Neuronal stem cell (in vitro differentiated cells): Measurements from ENCODE around the gene CACTIN.

Experiments used
- DNase-seq: peaks from one replicate; pipeline ENCODE4 v3.0.0-alpha.2; 2013; ENCODE audit warnings: low spot score
- H2AFZ ChIP-seq: one replicate; pipeline ENCODE4 v1.6.1; 2013; ENCODE audit warnings: mild to moderate bottlenecking, low read length, inconsistent platforms
- H2AK5ac ChIP-seq: 2 replicates; pipeline ENCODE4 v1.6.1; 2013; ENCODE audit warnings: low read depth, mild to moderate bottlenecking, inconsistent platforms, low read length, moderate library complexity, mixed read lengths
- H2BK120ac ChIP-seq: 2 replicates; pipeline ENCODE4 v1.6.1; 2013; ENCODE audit warnings: low read depth, mild to moderate bottlenecking, inconsistent platforms, low read length, moderate library complexity, mixed read lengths
- H2BK12ac ChIP-seq: one replicate; pipeline ENCODE4 v1.6.1; 2013; ENCODE audit warnings: low read length, inconsistent platforms
- H2BK15ac ChIP-seq: 2 replicates; pipeline ENCODE4 v1.6.1; 2013; ENCODE audit warnings: mild to moderate bottlenecking, low read length, inconsistent platforms, mixed read lengths
- H2BK5ac ChIP-seq: one replicate; pipeline ENCODE4 v1.6.1; 2013; ENCODE audit warnings: inconsistent platforms, mild to moderate bottlenecking, low read length, moderate library complexity
- H3K14ac ChIP-seq: one replicate; pipeline ENCODE4 v1.6.1; 2013; ENCODE audit warnings: low read length, inconsistent platforms
- H3K18ac ChIP-seq: 2 replicates; pipeline ENCODE4 v1.6.1; 2013; ENCODE audit warnings: low read length, inconsistent platforms
- H3K23ac ChIP-seq: 2 replicates; pipeline ENCODE4 v1.6.1; 2013; ENCODE audit warnings: low read depth, mild to moderate bottlenecking, mixed read lengths, low read length, inconsistent platforms; ENCODE audit not compliant: poor library complexity
- H3K27ac ChIP-seq: replicated peaks from 3 replicates; pipeline ENCODE4 v1.5.1; 2013; ENCODE audit warnings: low read length, inconsistent platforms
- H3K27me3 ChIP-seq, 3 experiments: 2 replicates each; pipeline ENCODE4 v1.6.1; 2013; ENCODE audit warnings: low read length in 3 of 3, mild to moderate bottlenecking in 2 of 3, inconsistent platforms in 1 of 3, low read depth in 1 of 3, mixed read lengths in 1 of 3, moderate library complexity in 1 of 3; ENCODE audit not compliant: control insufficient read depth in 3 of 3, insufficient read depth in 3 of 3
- H3K36me3 ChIP-seq, 2 donors: replicated peaks in 1 of 2; 2 replicates each; pipeline ENCODE4 v1.6.1; 2013; ENCODE audit warnings: low read length in 2 of 2; ENCODE audit not compliant: control insufficient read depth in 2 of 2, insufficient read depth in 2 of 2
- H3K4ac ChIP-seq: 2 replicates; pipeline ENCODE4 v1.6.1; 2013; ENCODE audit warnings: inconsistent platforms, mild to moderate bottlenecking, low read length, moderate library complexity
- H3K4me1 ChIP-seq, 2 donors: 1 replicate in 1 of 2; 2 replicates in 1 of 2; pipeline ENCODE4 v1.6.1; 2013; ENCODE audit warnings: low read length in 2 of 2, low read depth in 1 of 2; ENCODE audit not compliant: control insufficient read depth in 2 of 2, insufficient read depth in 1 of 2
- H3K4me2 ChIP-seq: one replicate; pipeline ENCODE4 v1.6.1; 2013; ENCODE audit warnings: mild to moderate bottlenecking, low read length, inconsistent platforms; ENCODE audit not compliant: insufficient read depth, poor library complexity, severe bottlenecking
- H3K4me3 ChIP-seq, 2 donors: 2 replicates each; pipeline ENCODE4 v1.5.1; 2013; ENCODE audit warnings: low read length in 2 of 2, mild to moderate bottlenecking in 2 of 2, inconsistent platforms in 1 of 2, moderate library complexity in 1 of 2
- H3K79me1 ChIP-seq: one replicate; pipeline ENCODE4 v1.6.1; 2013; ENCODE audit warnings: low read depth, mild to moderate bottlenecking, inconsistent platforms, low read length, moderate library complexity
- H3K9ac ChIP-seq: one replicate; pipeline ENCODE4 v1.6.1; 2013; ENCODE audit warnings: mild to moderate bottlenecking, low read depth, low read length, inconsistent platforms; ENCODE audit not compliant: poor library complexity
- H3K9me3 ChIP-seq, 2 donors: replicated peaks in 1 of 2; 2 replicates each; pipeline versions ENCODE3 to v1.6.1; 2013; ENCODE audit warnings: low read length in 2 of 2, mild to moderate bottlenecking in 2 of 2, inconsistent platforms in 1 of 2, low read depth in 1 of 2, mixed read lengths in 1 of 2, moderate library complexity in 1 of 2; ENCODE audit not compliant: control insufficient read depth in 2 of 2, insufficient read depth in 1 of 2
- H4K8ac ChIP-seq: one replicate; pipeline ENCODE4 v1.6.1; 2013; ENCODE audit warnings: low read depth, mild to moderate bottlenecking, inconsistent platforms, low read length, moderate library complexity
- H4K91ac ChIP-seq: one replicate; pipeline ENCODE4 v1.6.1; 2013; ENCODE audit warnings: low read length, low read depth, mild to moderate bottlenecking, inconsistent platforms; ENCODE audit not compliant: poor library complexity
- WGBS, 2 donors: extraction: QIAGEN DNeasy Blood & Tissue Kit; methylation state at CpG; one replicate each; pipeline ENCODE4 v1.1.7; 2013; ENCODE audit warnings: missing lambda C conversion rate in 2 of 2, mixed read lengths in 1 of 2; ENCODE audit not compliant: insufficient read length in 2 of 2, insufficient replicate concordance in 1 of 2; ENCODE audit errors: extremely low coverage in 2 of 2; 5-methylcytosine and 5-hydroxymethylcytosine counted together

Gene CACTIN

DNA sequence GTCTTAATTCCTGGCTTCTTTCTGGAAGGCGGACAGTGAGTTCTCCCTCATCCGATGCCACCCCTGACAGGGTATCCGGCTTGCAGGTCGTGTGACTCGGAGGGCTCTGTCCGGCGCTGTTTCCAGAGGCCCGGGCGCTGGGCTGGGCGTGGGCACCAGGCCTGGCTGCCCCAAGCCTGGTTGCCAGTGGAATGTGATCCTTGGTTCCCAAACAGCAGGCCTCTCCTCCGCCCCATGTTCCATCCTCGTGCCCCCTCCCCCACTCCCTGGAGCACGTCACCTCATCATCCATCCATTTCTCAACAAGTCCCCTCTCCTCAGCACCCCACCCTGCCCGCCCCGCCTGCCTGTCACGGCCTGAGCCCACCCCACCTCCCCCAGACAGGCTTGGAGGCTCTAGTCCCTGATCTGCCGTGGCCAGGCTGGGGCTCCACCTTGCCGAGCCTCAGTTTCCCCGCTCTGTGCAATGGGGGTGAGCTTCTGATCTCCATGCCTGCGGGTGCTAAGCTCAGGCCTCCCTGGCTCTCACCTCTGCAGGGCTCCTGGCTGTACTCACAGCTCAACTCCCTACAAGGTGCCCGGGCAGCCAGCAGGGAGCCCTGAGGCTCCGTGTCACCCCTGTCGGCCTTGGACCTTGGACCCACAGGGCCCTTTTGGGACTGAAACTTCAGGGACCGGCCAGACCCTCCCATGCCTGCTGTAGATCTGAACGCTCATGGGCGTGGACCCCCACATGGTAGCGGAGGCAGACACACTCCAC, 22.2 kb downstream of the CACTIN start:
- Histone ChIP-seq H3K4ac (no peak overlapping the region), H4K91ac (no peak overlapping the region), H3K27ac (no peak overlapping the region), H3K4me3 (no peak overlapping the region), H2BK120ac (no peak overlapping the region), H2BK12ac (no peak overlapping the region), H2BK5ac (no peak overlapping the region), H3K18ac (peak overlapping the region; percentile 38), H3K4me2 (no peak overlapping the region), H3K27me3 (peaks cover 3 to 29% (median 28%) of the 10 kb centered on the region in 3 experiments), H3K36me3 (no peaks in the 10 kb centered on the region), H3K4me1 (peaks cover 5 to 18% of the 10 kb centered on the region in 2 donors), H4K8ac (peak overlapping the region; percentile 86), H3K9me3 (no peaks in the 10 kb centered on the region), H3K79me1 (no peaks in the 10 kb centered on the region), H2AK5ac (peak overlapping the region; percentile 1), H3K14ac (no peak overlapping the region), H2BK15ac (no peak overlapping the region), H2AFZ (no peak overlapping the region), H3K9ac (no peak overlapping the region), H3K23ac (peak overlapping the region; percentile 73)
- no peak for DNase-seq
- no CpG with 5 or more reads among the region's 27 CpGs for WGBS, 2 donors

DNA sequence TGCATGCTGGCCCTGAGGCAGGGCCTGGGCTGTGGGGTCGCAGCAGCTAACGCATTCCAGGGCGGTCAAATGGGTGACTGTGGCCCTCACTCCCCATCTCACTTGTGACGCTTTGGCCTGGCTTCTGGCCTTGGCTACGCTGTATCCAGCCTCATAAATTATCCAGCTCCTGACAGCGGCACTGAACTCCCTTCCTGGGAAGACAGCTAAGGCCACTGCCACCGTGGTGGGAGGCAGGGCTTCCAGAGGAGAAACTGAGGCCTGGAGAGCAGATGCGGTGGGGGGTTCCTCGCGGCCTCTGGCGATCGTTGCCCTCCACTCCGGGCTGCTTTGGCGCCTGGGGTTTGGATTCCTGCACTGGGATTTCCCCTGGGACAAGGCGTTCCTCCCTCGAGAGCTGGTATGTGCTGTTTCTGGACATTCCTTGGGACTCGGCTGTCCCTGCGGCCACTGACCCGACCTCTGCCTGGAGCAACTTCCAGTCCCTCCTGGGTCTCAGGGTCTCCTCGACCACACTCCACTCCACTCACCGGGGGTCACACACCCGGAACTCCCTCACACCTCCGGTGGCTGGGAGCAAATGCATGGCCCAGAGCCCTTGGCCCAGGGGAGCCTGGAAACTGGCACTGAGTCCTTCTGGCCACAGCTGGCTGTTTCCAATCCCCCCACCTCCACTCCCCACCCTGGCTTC, 23.3 kb downstream of the CACTIN start:
- Histone ChIP-seq H2BK5ac (no peak overlapping the region), H3K79me1 (no peaks in the 10 kb centered on the region), H3K36me3 (no peaks in the 10 kb centered on the region), H3K4ac (no peak overlapping the region), H3K14ac (no peak overlapping the region), H3K27me3 (peaks cover 3 to 29% (median 28%) of the 10 kb centered on the region in 3 experiments), H3K9me3 (no peaks in the 10 kb centered on the region), H4K91ac (no peak overlapping the region), H3K4me3 (no peak overlapping the region), H3K23ac (peak overlapping the region; percentile 73), H2AK5ac (peak overlapping the region; percentile 70), H2BK15ac (no peak overlapping the region), H3K9ac (no peak overlapping the region), H2AFZ (no peak overlapping the region), H2BK120ac (no peak overlapping the region), H2BK12ac (no peak overlapping the region), H4K8ac (no peak overlapping the region), H3K4me1 (peaks cover 5 to 16% of the 10 kb centered on the region in 2 donors), H3K18ac (peak overlapping the region; percentile 13), H3K27ac (no peak overlapping the region), H3K4me2 (no peak overlapping the region)
- WGBS, 2 donors, result no CpG with 5 or more reads among the region's 23 CpGs
- DNase-seq, result no peak

DNA sequence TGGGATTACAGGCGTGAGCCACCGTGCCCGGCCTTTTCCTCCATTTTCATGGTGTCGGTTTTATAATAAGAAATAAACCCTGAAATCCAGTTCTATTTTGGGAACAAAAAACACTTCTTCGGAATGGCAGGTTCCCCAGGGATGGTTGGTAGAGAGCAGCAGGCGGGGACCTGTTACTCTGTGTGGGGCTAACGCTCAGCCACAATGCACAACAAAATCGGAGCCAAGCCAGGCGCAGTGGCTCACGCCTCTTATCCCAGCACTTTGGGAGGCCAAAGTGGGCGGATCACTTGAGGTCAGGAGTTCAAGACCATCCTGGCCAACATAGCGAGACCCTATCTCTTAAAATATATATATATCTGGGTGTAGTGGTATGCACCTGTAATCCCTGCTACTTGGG, 25.6 kb downstream of the CACTIN start:
- Histone ChIP-seq H3K4me1 (peaks cover 0 to 2% of the 10 kb centered on the region in 2 donors), H3K27me3 (peaks cover 0 to 18% (median 12%) of the 10 kb centered on the region in 3 experiments), H2AK5ac (no peak overlapping the region), H4K91ac (no peak overlapping the region), H3K23ac (no peak overlapping the region), H3K18ac (no peak overlapping the region), H4K8ac (no peak overlapping the region), H2BK5ac (no peak overlapping the region), H3K4me2 (no peak overlapping the region), H3K14ac (no peak overlapping the region), H3K9me3 (peaks cover 0 to 2% of the 10 kb centered on the region in 2 donors), H2BK12ac (no peak overlapping the region), H3K4me3 (no peak overlapping the region), H2BK15ac (no peak overlapping the region), H3K27ac (no peak overlapping the region), H3K4ac (no peak overlapping the region), H3K36me3 (no peaks in the 10 kb centered on the region), H2BK120ac (no peak overlapping the region), H3K79me1 (no peaks in the 10 kb centered on the region), H3K9ac (no peak overlapping the region), H2AFZ (no peak overlapping the region)
- no peak for DNase-seq
- WGBS, 2 donors, result no CpG with 5 or more reads among the region's 12 CpGs

DNA sequence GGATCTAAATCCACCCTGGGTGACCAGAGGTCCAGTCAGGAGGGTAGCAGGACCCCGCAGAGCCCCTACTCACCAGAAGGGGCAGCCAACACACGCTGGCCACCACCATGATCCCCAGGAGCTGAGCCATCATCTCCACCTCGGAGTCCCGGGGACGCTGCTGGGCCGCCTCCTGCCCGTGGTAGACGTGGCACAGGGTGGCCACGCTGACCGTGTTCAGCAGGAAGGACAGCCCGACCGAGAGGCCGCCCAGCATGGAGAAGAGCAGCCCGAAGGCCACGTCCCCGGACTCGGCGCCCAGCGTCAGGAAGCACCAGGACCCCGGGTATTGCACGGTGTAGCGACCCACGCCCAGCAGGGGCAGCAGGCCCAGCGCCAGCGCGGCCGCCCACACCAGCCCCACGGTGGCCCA, 26.8 kb downstream of the CACTIN start:
- Histone ChIP-seq H4K91ac (no peak overlapping the region), H2AK5ac (peak overlapping the region; percentile 63), H3K79me1 (no peaks in the 10 kb centered on the region), H3K18ac (peak overlapping the region; percentile 28), H3K4me2 (no peak overlapping the region), H3K9me3 (peaks cover 0 to 2% of the 10 kb centered on the region in 2 donors), H3K9ac (no peak overlapping the region), H4K8ac (peak overlapping the region; percentile 65), H3K27ac (no peak overlapping the region), H2BK15ac (no peak overlapping the region), H3K14ac (peak overlapping the region; percentile 8), H3K4ac (no peak overlapping the region), H3K36me3 (no peaks in the 10 kb centered on the region), H3K4me1 (no peaks in the 10 kb centered on the region), H3K4me3 (no peak overlapping the region), H2AFZ (peak overlapping the region; percentile 22), H2BK5ac (peak overlapping the region; percentile 24), H2BK12ac (no peak overlapping the region), H3K23ac (peak overlapping the region; percentile 65), H3K27me3 (peaks cover 0 to 5% (median 0%) of the 10 kb centered on the region in 3 experiments), H2BK120ac (no peak overlapping the region)
- DNase-seq, result no peak
- no CpG with 5 or more reads among the region's 28 CpGs for WGBS, 2 donors
